NT2/D1 (cell line): ENCODE measurements around the gene ELF2.
"Not testable (repeated sequence)": the region's sequence is repeated elsewhere in the genome, so short reads cannot be mapped to it uniquely, and the experiment has no call there.

Experiments used
- SUZ12 ChIP-seq: IDR thresholded peaks from 2 replicates; pipeline ENCODE4 v1.6.1; 2011; ENCODE audit not compliant: insufficient read length, insufficient read depth; ENCODE audit errors: extremely low read depth
- YY1 ChIP-seq: IDR thresholded peaks from 2 replicates; pipeline ENCODE4 v1.6.1; 2011; ENCODE audit not compliant: insufficient read length, insufficient read depth
- ZNF274 ChIP-seq: IDR thresholded peaks from 2 replicates; pipeline ENCODE4 v1.6.1; 2011; ENCODE audit warnings: mild to moderate bottlenecking, low read depth, low read length

GRCh38 chr4:139157977-139158376 lies 19.0 kb downstream of the ELF2 start:
- not testable (repeated sequence) for TF ChIP-seq ZNF274, SUZ12, YY1
